GM12878 (cell line): ENCODE data around the gene HIRA. TPM values are rescaled to one million over a fixed set of nuclear protein-coding genes. Genes with fewer than 3 reads are reported as not detected.

Experiments
- ATAC-seq: fragments of 200-7000 bp; cut with Tn5 transposase; 3 replicates; pipeline ENCODE4 v1.9.1; 2020; ENCODE audit warnings: mild to moderate bottlenecking, moderate library complexity
- BruUV-seq: library from RNA; stranded (reverse); fragments of 400-500 nt; replicated peaks from 2 replicates; lab custom pipeline; 2021; lab: Mats Ljungman, UMichigan
- CTCF ChIA-PET: fragments of 300-600 bp; sonication (Branson Sonifier 250); formaldehyde crosslinking; extraction: SDS; loops from one replicate; lab custom pipeline; 2021; ENCODE audit warnings: inconsistent platforms; lab: Yijun Ruan, JAX
- POLR2A ChIA-PET: fragments of 350-600 bp; formaldehyde crosslinking; extraction: SDS; loops from one replicate; lab custom pipeline; 2021; ENCODE audit warnings: inconsistent platforms; lab: Charles Lee
- RAD21 ChIA-PET: fragments of 300-600 bp; sonication (Branson Sonifier 250); formaldehyde crosslinking; loops from one replicate; lab custom pipeline; 2023; ENCODE audit warnings: antibody characterized with exemption; ENCODE audit not compliant: unreplicated experiment; lab: Charles Lee
- SMC1A ChIA-PET: fragments of 300-600 bp; sonication (Branson Sonifier 250); formaldehyde crosslinking; loops from one replicate; lab custom pipeline; 2023; ENCODE audit not compliant: unreplicated experiment, uncharacterized antibody; lab: Charles Lee
- DNase-seq: peaks from one replicate; pipeline ENCODE4 v3.0.0-alpha.2; 2011; ENCODE audit warnings: low read depth, low spot score
- FAIRE-seq: peaks from 3 replicates; lab custom pipeline; 2011; peaks lifted over from hg19 to GRCh38; lab: Jason Lieb, UNC
- H2AFZ ChIP-seq: 2 replicates; pipeline ENCODE4 v1.6.0; 2011; ENCODE audit warnings: low read depth, low read length, control low read depth; ENCODE audit not compliant: control insufficient read depth
- H3K27ac ChIP-seq: 2 replicates; pipeline ENCODE4 v1.5.1; 2011; ENCODE audit warnings: control low read depth; ENCODE audit not compliant: control insufficient read depth, insufficient read depth
- H3K27me3 ChIP-seq, 2 experiments: replicated peaks in 1 of 2; 2 replicates each; pipeline versions ENCODE4 v1.6.0 to v1.6.1; 2011; ENCODE audit warnings: low read length in 1 of 2; ENCODE audit not compliant: control insufficient read depth in 2 of 2, insufficient read depth in 2 of 2
- H3K36me3 ChIP-seq, 2 experiments: 2 replicates each; pipeline ENCODE4 v1.5.1; 2011; ENCODE audit warnings: low read length in 1 of 2; ENCODE audit not compliant: control insufficient read depth in 2 of 2, insufficient read depth in 2 of 2
- H3K4me1 ChIP-seq: 2 replicates; pipeline ENCODE4 v1.6.1; 2011; ENCODE audit warnings: mild to moderate bottlenecking, low read length, moderate library complexity, mixed read lengths; ENCODE audit not compliant: control insufficient read depth, insufficient read depth
- H3K4me2 ChIP-seq: 2 replicates; pipeline ENCODE4 v1.6.0; 2011; ENCODE audit warnings: control low read depth; ENCODE audit not compliant: control insufficient read depth, insufficient read depth
- H3K4me3 ChIP-seq: fragments of 200-600 bp; sonication (generic); 2 replicates; pipeline ENCODE4 v1.5.1; 2016
- H3K79me2 ChIP-seq: 2 replicates; pipeline ENCODE4 v1.6.0; 2011; ENCODE audit warnings: low read length; ENCODE audit not compliant: control insufficient read depth, insufficient read depth
- H3K9ac ChIP-seq: 2 replicates; pipeline ENCODE4 v1.8.0; 2011; ENCODE audit warnings: low read length, control low read depth, mixed read lengths; ENCODE audit not compliant: control insufficient read depth, insufficient read depth
- H3K9me3 ChIP-seq: replicated peaks from 3 replicates; pipeline ENCODE4 v1.5.1; 2011; ENCODE audit warnings: mild to moderate bottlenecking, low read length; ENCODE audit not compliant: control insufficient read depth, insufficient read depth
- H4K20me1 ChIP-seq: 2 replicates; pipeline ENCODE4 v1.6.0; 2011; ENCODE audit not compliant: control insufficient read depth, insufficient read depth
- CHD1 ChIP-seq: IDR thresholded peaks from 2 replicates; pipeline ENCODE4 v1.6.1; 2012; ENCODE audit warnings: low read depth, low read length, improper control_type of control experiment
- CREM ChIP-seq: IDR thresholded peaks from 2 replicates; pipeline ENCODE4 v1.6.1; 2014; ENCODE audit warnings: antibody characterized with exemption, low read depth
- HCFC1 ChIP-seq: fragments of 150-350 bp; IDR thresholded peaks from 2 replicates; pipeline ENCODE4 v1.6.1; 2014; ENCODE audit warnings: low read length
- IKZF2 ChIP-seq, 2 experiments: fragments of 450-650 bp; IDR thresholded peaks; 2 replicates each; pipeline ENCODE4 v1.6.1; 2017; ENCODE audit warnings: mild to moderate bottlenecking in 2 of 2, moderate library complexity in 2 of 2
- NFXL1 ChIP-seq: fragments of 450-650 bp; IDR thresholded peaks from 2 replicates; pipeline ENCODE4 v1.6.1; 2017; ENCODE audit warnings: antibody characterized with exemption, mild to moderate bottlenecking, borderline replicate concordance
- POLR2AphosphoS5 ChIP-seq: IDR thresholded peaks from 2 replicates; pipeline ENCODE4 v1.6.1; 2011; ENCODE audit warnings: mild to moderate bottlenecking, low read length, inconsistent platforms
- SUZ12 ChIP-seq: fragments of 200-600 bp; sonication (generic); IDR thresholded peaks from one replicate; pipeline ENCODE4 v1.6.1; 2018; ENCODE audit warnings: antibody characterized with exemption, mild to moderate bottlenecking; ENCODE audit not compliant: unreplicated experiment
- WGBS: methylation state at CpG from one replicate; pipeline ENCODE4 v1.1.6; 2016; ENCODE audit warnings: low lambda C conversion rate; ENCODE audit not compliant: insufficient replicate concordance, insufficient coverage; ENCODE audit errors: missing lambda C conversion rate; 5-methylcytosine and 5-hydroxymethylcytosine counted together
- in situ Hi-C: fragments of 300-500 bp; cut with MboI; formaldehyde crosslinking; loops from 9 replicates; pipeline ENCODE4 v1.14.3; 2018; ENCODE audit warnings: mixed read lengths
- intact Hi-C: fragments of 100-400 bp; cut with micrococcal nuclease; formaldehyde crosslinking; loops from one replicate; pipeline ENCODE4 v1.14.2; 2022; ENCODE audit not compliant: unreplicated experiment
- polyA plus RNA-seq, 11 experiments: library from polyadenylated mRNA; depleted of rRNA in 4 of 11; unstranded in 6 of 11; stranded (reverse) in 5 of 11; fragments of >200 nt; fragmentation: Nextera tagmentation in 4 of 11; fragmentation: Illumina TruSeq in 1 of 11; extraction: Ambion mirVana in 4 of 11; extraction: Trizol in 1 of 11; gene quantifications; 1 replicate in 1 of 11; 2 replicates in 10 of 11; pipeline versions ENCODE4 v1.2.1 to v1.2.3, GENCODE V29; 2011 to 2016; ENCODE audit warnings: inconsistent platforms in 2 of 11, missing spikeins in 2 of 11, low read depth in 1 of 11
- total RNA-seq, 4 experiments: library from RNA; depleted of rRNA in 3 of 4; stranded (reverse); fragments of >200 nt in 3 of 4; fragmentation: Illumina TruSeq in 1 of 4; extraction: Trizol in 1 of 4; gene quantifications; 2 replicates each; pipeline versions ENCODE4 v1.2.1 to v1.2.3, GENCODE V29; 2013 to 2021
- TF ChIP-seq, protein P1 (sequence below): fragments of 450-650 bp; IDR thresholded peaks from 2 replicates; pipeline ENCODE4 v1.6.1; 2017; ENCODE audit warnings: mild to moderate bottlenecking

HIRA gene
- total and polyA plus RNA-seq, 10 of the 15 experiments (the other 5 are each of a cell fraction or from before 2014, with no cell fraction given): 0.34 to 32.7 (median 14.5) TPM

DNA sequence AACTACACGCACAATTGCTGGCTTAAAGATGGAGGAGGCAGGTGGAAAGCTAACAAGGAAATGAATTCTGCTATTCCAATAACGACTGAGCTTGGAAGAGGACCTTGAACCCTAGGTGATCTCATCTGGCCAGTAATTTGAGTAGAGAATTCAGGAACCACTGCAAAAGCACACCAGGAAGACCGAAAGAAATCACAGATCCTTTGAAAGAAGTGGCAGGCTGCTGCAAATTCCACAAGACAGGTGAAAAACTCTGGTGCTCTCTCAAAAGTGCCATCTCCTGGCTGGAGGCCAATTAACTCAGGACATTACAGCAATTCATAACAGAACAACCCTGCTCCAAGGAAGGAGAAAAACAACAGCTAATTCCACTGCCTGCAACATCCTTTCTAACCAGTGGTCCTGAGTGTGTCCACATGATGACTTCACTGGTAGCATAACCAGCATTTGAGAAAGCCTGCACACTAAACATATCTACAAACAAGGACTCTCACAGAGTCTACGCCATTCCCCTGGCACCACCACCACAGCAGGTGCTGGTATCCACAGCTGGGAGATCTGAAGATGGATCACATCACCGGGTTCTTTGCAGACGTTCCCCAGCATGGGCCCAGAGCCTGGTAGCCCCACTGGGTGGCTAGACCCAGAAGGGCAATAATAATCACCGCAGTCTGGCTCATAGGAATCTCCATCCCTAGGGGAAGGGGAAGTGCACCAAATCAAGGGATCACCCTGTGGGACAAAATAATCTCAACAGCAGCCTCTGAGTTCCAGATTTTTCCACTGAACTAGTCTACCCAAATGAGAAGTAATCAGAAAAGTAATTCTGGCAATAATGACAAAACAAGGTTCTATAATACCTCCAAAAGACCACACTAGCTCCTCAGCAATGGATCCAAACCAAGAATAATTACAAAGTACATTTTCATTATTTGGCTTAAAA, 95.1 kb downstream of the HIRA start:
- H3K27ac ChIP-seq: no peak overlapping the region
- no peak for FAIRE-seq
- ChIA-PET SMC1A (no interaction called here), RAD21 (no interaction called here), CTCF (interaction anchor here (0.6 to 0.7 kb wide), 2 partner anchors 189 to 296 kb away, joined by 3 to 4 read pairs; no protein-coding TSS in a partner anchor), POLR2A (interaction anchor here (0.7 kb wide), 1 partner anchor 131 kb away, joined by 3 read pairs; no protein-coding TSS in a partner anchor)
- no peak for TF ChIP-seq HCFC1
- no peak for TF ChIP-seq NFXL1
- TF ChIP-seq CHD1: no peak
- TF ChIP-seq, protein P1, sequence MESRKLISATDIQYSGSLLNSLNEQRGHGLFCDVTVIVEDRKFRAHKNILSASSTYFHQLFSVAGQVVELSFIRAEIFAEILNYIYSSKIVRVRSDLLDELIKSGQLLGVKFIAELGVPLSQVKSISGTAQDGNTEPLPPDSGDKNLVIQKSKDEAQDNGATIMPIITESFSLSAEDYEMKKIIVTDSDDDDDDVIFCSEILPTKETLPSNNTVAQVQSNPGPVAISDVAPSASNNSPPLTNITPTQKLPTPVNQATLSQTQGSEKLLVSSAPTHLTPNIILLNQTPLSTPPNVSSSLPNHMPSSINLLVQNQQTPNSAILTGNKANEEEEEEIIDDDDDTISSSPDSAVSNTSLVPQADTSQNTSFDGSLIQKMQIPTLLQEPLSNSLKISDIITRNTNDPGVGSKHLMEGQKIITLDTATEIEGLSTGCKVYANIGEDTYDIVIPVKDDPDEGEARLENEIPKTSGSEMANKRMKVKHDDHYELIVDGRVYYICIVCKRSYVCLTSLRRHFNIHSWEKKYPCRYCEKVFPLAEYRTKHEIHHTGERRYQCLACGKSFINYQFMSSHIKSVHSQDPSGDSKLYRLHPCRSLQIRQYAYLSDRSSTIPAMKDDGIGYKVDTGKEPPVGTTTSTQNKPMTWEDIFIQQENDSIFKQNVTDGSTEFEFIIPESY: no peak
- no peak for TF ChIP-seq CREM
- TF ChIP-seq POLR2AphosphoS5: no peak
- no peak for TF ChIP-seq IKZF2 (IDR thresholded peaks at IDR 0.05)
- no peak for TF ChIP-seq SUZ12
- H3K79me2 ChIP-seq: no peaks in the 10 kb centered on the region
- no peaks in the 10 kb centered on the region for H4K20me1 ChIP-seq
- no peaks in the 10 kb centered on the region for H3K4me1 ChIP-seq
- H3K36me3 ChIP-seq: peaks cover 6 to 21% of the 10 kb centered on the region in 2 experiments
- H3K27me3 ChIP-seq: no peaks in the 10 kb centered on the region
- ATAC-seq: no peak
- H3K9me3 ChIP-seq: peaks cover 7% of the 10 kb centered on the region; the same call in 2 of the 3 replicates
- H3K4me3 ChIP-seq: no peak overlapping the region
- BruUV-seq: no TSS peak
- H3K4me2 ChIP-seq: no peak overlapping the region
- no peak overlapping the region for H3K9ac ChIP-seq
- 97% methylated on average over 7 of the region's 7 CpGs for WGBS
- H2AFZ ChIP-seq: no peak overlapping the region
- intact Hi-C loops (no loop called here), in situ Hi-C loops (no loop called here)
- no peak for DNase-seq
